T-helper 2 cell treated with Interferon-gamma antibody and Interleukin-4, amounts not matched to agents 100 ng/mL and 5 ng/mL, for 36 hours (primary cell): ENCODE results near the gene BABAM2. TPM values are rescaled to one million over a fixed set of nuclear protein-coding genes. Genes with fewer than 3 reads are reported as not detected.

Experiments used
- intact Hi-C: fragments of 100-400 bp; cut with micrococcal nuclease; formaldehyde crosslinking; loops from one replicate; pipeline ENCODE4 v1.15.1; 2023
- total RNA-seq: library from RNA; stranded (reverse); gene quantifications from 2 replicates; pipeline ENCODE4 v1.2.3, GENCODE V29; 2022

The BABAM2 gene
- total RNA-seq, 1 donor from 2014 or later, result 40.4 TPM

- intact Hi-C loops, result no loop called here
These were observed 459.1 kb downstream of the BABAM2 start for GRCh38 chr2:28349546-28350165.

GRCh38 chr2:28350196-28350595 is 459.7 kb downstream of the BABAM2 start:
- intact Hi-C loops, result no loop called here

- intact Hi-C loops, result no loop called here
These were observed 460.3 kb downstream of the BABAM2 start for GRCh38 chr2:28350791-28351285.

- intact Hi-C loops, result no loop called here
These were observed 461.1 kb downstream of the BABAM2 start for GRCh38 chr2:28351621-28352020.

- intact Hi-C loops, result no loop called here
These were observed 461.6 kb downstream of the BABAM2 start for GRCh38 chr2:28352104-28352503.

- intact Hi-C loops, result no loop called here
These were observed 462.2 kb downstream of the BABAM2 start for GRCh38 chr2:28352610-28353195.

- intact Hi-C loops, result no loop called here
These were observed 464.5 kb downstream of the BABAM2 start for GRCh38 chr2:28354920-28355520.

GRCh38 chr2:28355521-28356094 is 465.1 kb downstream of the BABAM2 start:
- intact Hi-C loops, result no loop called here

- intact Hi-C loops, result no loop called here
These were observed 465.8 kb downstream of the BABAM2 start for GRCh38 chr2:28356095-28356911.

GRCh38 chr2:28357055-28357454 is 466.5 kb downstream of the BABAM2 start:
- intact Hi-C loops, result no loop called here

- intact Hi-C loops, result no loop called here
These were observed 467.6 kb downstream of the BABAM2 start for GRCh38 chr2:28357948-28358667.

- intact Hi-C loops, result loop anchor here (1.0 kb wide), 2 partner anchors 32 to 106 kb away; no protein-coding TSS in a partner anchor
These were observed 468.2 kb downstream of the BABAM2 start for GRCh38 chr2:28358668-28359201.

GRCh38 chr2:28359222-28360057 is 468.9 kb downstream of the BABAM2 start:
- intact Hi-C loops, result loop anchor here (1.0 to 10.0 kb wide), 3 partner anchors 31 to 535 kb away; partner anchors contain the start of gene WDR43

- intact Hi-C loops, result loop anchor here (10.0 kb wide), 1 partner anchor 535 kb away; the partner anchor contains the start of gene WDR43
These were observed 469.7 kb downstream of the BABAM2 start for GRCh38 chr2:28360058-28360717.

- intact Hi-C loops, result loop anchor here (10.0 kb wide), 1 partner anchor 534 kb away; the partner anchor contains the start of gene WDR43
These were observed 470.3 kb downstream of the BABAM2 start for GRCh38 chr2:28360718-28361293.

- intact Hi-C loops, result loop anchor here (10.0 kb wide), 1 partner anchor 533 kb away; the partner anchor contains the start of gene WDR43
These were observed 471.6 kb downstream of the BABAM2 start for GRCh38 chr2:28361991-28362710.

- intact Hi-C loops, result loop anchor here (10.0 kb wide), 1 partner anchor 532 kb away; the partner anchor contains the start of gene WDR43
These were observed 472.5 kb downstream of the BABAM2 start for GRCh38 chr2:28362991-28363521.
